HepG2 (cell line): Measurements from ENCODE around the gene ORC2. TPM values are rescaled to one million over a fixed set of nuclear protein-coding genes. Genes with fewer than 3 reads are reported as not detected.

Experiments used
- AGO2 ChIP-seq: fragments of 200-400 bp; formaldehyde crosslinking; optimal IDR thresholded peaks from 2 replicates; pipeline ENCODE3; 2017; ENCODE audit warnings: mild to moderate bottlenecking, low read depth, low read length, moderate library complexity
- CHD2 ChIP-seq: IDR thresholded peaks from 2 replicates; pipeline ENCODE4 v1.6.1; 2011; ENCODE audit warnings: low read depth, low read length, improper control_type of control experiment
- CSRNP1 ChIP-seq: sonication (generic); formaldehyde crosslinking; IDR thresholded peaks from 2 replicates; pipeline ENCODE4 v1.8.1; 2023; ENCODE audit warnings: mild to moderate bottlenecking, missing genetic modification reagents
- GMEB2 ChIP-seq: IDR thresholded peaks from 2 replicates; pipeline ENCODE4 v1.6.1; 2016; ENCODE audit warnings: missing biosample characterization, missing genetic modification reagents, low read depth
- KLF16 ChIP-seq, 2 experiments: sonication (generic) in 1 of 2; formaldehyde crosslinking in 1 of 2; IDR thresholded peaks; 2 replicates each; pipeline versions ENCODE4 v1.6.1 to v1.8.0; 2016 to 2023; ENCODE audit warnings: missing genetic modification reagents in 2 of 2, missing compliant biosample characterization in 1 of 2
- MTF2 ChIP-seq: sonication (generic); formaldehyde crosslinking; IDR thresholded peaks from 2 replicates; pipeline ENCODE4 v1.5.0; 2020; ENCODE audit warnings: missing genetic modification reagents, borderline replicate concordance
- NFATC3 ChIP-seq: sonication (generic); formaldehyde crosslinking; IDR thresholded peaks from 2 replicates; pipeline ENCODE4 v1.5.1; 2020; ENCODE audit warnings: mild to moderate bottlenecking, missing genetic modification reagents
- NFYB ChIP-seq: sonication (generic); formaldehyde crosslinking; IDR thresholded peaks from 2 replicates; pipeline ENCODE4 v1.4.0; 2020; ENCODE audit warnings: missing genetic modification reagents
- NR2C2 ChIP-seq: sonication (generic); formaldehyde crosslinking; IDR thresholded peaks from 2 replicates; pipeline ENCODE4 v1.4.0; 2020; ENCODE audit warnings: missing genetic modification reagents, mild to moderate bottlenecking, moderate library complexity, borderline replicate concordance
- PRDM4 ChIP-seq: sonication (generic); formaldehyde crosslinking; IDR thresholded peaks from 2 replicates; pipeline ENCODE4 v1.9.0; 2021; ENCODE audit warnings: missing genetic modification reagents, borderline replicate concordance
- RFX3 ChIP-seq: IDR thresholded peaks from 2 replicates; pipeline ENCODE4 v1.6.1; 2016; ENCODE audit warnings: missing biosample characterization, missing genetic modification reagents
- RFXAP ChIP-seq: sonication (generic); formaldehyde crosslinking; IDR thresholded peaks from 2 replicates; pipeline ENCODE4 v1.4.0; 2020; ENCODE audit warnings: missing genetic modification reagents, borderline replicate concordance
- RORA ChIP-seq: sonication (generic); formaldehyde crosslinking; IDR thresholded peaks from 2 replicates; pipeline ENCODE4 v1.5.0; 2020; ENCODE audit warnings: mild to moderate bottlenecking, missing genetic modification reagents, moderate library complexity
- SALL1 ChIP-seq: sonication (generic); formaldehyde crosslinking; IDR thresholded peaks from 2 replicates; pipeline ENCODE4 v1.8.0; 2022; ENCODE audit warnings: mild to moderate bottlenecking, missing genetic modification reagents
- SNAI1 ChIP-seq: sonication (generic); formaldehyde crosslinking; IDR thresholded peaks from 2 replicates; pipeline ENCODE4 v1.5.0; 2020; ENCODE audit warnings: mild to moderate bottlenecking, missing genetic modification reagents, borderline replicate concordance
- SOX5 ChIP-seq: IDR thresholded peaks from 2 replicates; pipeline ENCODE4 v1.6.1; 2016; ENCODE audit warnings: borderline replicate concordance
- SP140L ChIP-seq: sonication (generic); formaldehyde crosslinking; IDR thresholded peaks from 2 replicates; pipeline ENCODE4 v1.4.0; 2020; ENCODE audit warnings: missing genetic modification reagents, borderline replicate concordance
- ZMYM3 ChIP-seq: sonication (generic); formaldehyde crosslinking; IDR thresholded peaks from 2 replicates; pipeline ENCODE4 v1.5.1; 2020; ENCODE audit warnings: mild to moderate bottlenecking, missing genetic modification reagents
- ZNF12 ChIP-seq: sonication (generic); formaldehyde crosslinking; IDR thresholded peaks from 2 replicates; pipeline ENCODE4 v1.5.0; 2020; ENCODE audit warnings: missing genetic modification reagents
- ZNF230 ChIP-seq: sonication (generic); formaldehyde crosslinking; IDR thresholded peaks from 2 replicates; pipeline ENCODE4 v1.4.0; 2020; ENCODE audit warnings: mild to moderate bottlenecking, missing genetic modification reagents
- ZNF44 ChIP-seq: sonication (generic); formaldehyde crosslinking; IDR thresholded peaks from 2 replicates; pipeline ENCODE4 v1.5.1; 2020; ENCODE audit warnings: mild to moderate bottlenecking, missing genetic modification reagents
- ZNF747 ChIP-seq: sonication (generic); formaldehyde crosslinking; IDR thresholded peaks from 2 replicates; pipeline ENCODE4 v1.8.1; 2023; ENCODE audit warnings: missing genetic modification reagents, mild to moderate bottlenecking, borderline replicate concordance
- ZNF772 ChIP-seq: sonication (generic); formaldehyde crosslinking; IDR thresholded peaks from 2 replicates; pipeline ENCODE4 v1.5.0; 2020; ENCODE audit warnings: mild to moderate bottlenecking, missing genetic modification reagents
- ZNF83 ChIP-seq: sonication (generic); formaldehyde crosslinking; IDR thresholded peaks from 2 replicates; pipeline ENCODE4 v1.4.0; 2020; ENCODE audit warnings: missing genetic modification reagents, mild to moderate bottlenecking, borderline replicate concordance
- ZSCAN22 ChIP-seq: sonication (generic); formaldehyde crosslinking; IDR thresholded peaks from 2 replicates; pipeline ENCODE4 v1.4.0; 2020; ENCODE audit warnings: mild to moderate bottlenecking, missing genetic modification reagents
- ZSCAN31 ChIP-seq: sonication (generic); formaldehyde crosslinking; IDR thresholded peaks from 2 replicates; pipeline ENCODE4 v1.5.0; 2020; ENCODE audit warnings: low read depth, mild to moderate bottlenecking, missing genetic modification reagents
- polyA plus RNA-seq, 8 experiments: library from polyadenylated mRNA; depleted of rRNA in 3 of 8; stranded (reverse) in 7 of 8; unstranded in 1 of 8; fragments of >200 nt; fragmentation: Illumina TruSeq in 4 of 8; extraction: Trizol in 4 of 8; gene quantifications; 2 replicates each; pipeline versions ENCODE4 v1.2.1 to v1.2.3, GENCODE V29; 2011 to 2016; ENCODE audit warnings: low read depth in 4 of 8, missing spikeins in 1 of 8, mixed read lengths in 1 of 8; ENCODE audit not compliant: insufficient read depth in 1 of 8
- total RNA-seq, 5 experiments: library from RNA; depleted of rRNA; stranded (reverse); fragments of >200 nt; fragmentation: Illumina TruSeq; extraction: Trizol; gene quantifications; 2 replicates each; pipeline ENCODE4 v1.2.3, GENCODE V29; 2016; ENCODE audit warnings: low read depth in 1 of 5

ORC2 gene
- total and polyA plus RNA-seq, 2 of the 13 experiments (the other 11 are each of a cell fraction or from before 2014, with no cell fraction given) = 19.3 to 73.5 TPM

GRCh38 chr2:201008296-201008829 lies 44.9 kb upstream of the ORC2 start (continued):
- 0 out of 4 replicates have a peak, but pooled peaks of 1 of the 2 experiments have one; percentile 39 for TF ChIP-seq KLF16 (CRISPR knock-in tag; IDR thresholded peaks at IDR 0.05)
- TF ChIP-seq ZNF772 (CRISPR knock-in tag) = 0 out of 2 replicates have a peak, but pooled peaks have one; percentile 71
- peak; percentile 100 for TF ChIP-seq SOX5 (CRISPR knock-in tag)
- TF ChIP-seq ZNF44 = no peak; the same call in 1 of the 2 replicates
- no peak for TF ChIP-seq NFYB (CRISPR knock-in tag)
- no peak for TF ChIP-seq ZNF83 (CRISPR knock-in tag)
- no peak for TF ChIP-seq ZNF747 (CRISPR knock-in tag)
- TF ChIP-seq ZMYM3 (CRISPR knock-in tag) = peak; percentile 92
- TF ChIP-seq CHD2 = no peak
- no peak for TF ChIP-seq CSRNP1 (CRISPR knock-in tag)
- no peak for TF ChIP-seq PRDM4
- TF ChIP-seq SP140L (CRISPR knock-in tag) = no peak
- no peak; the same call in 1 of the 2 replicates for TF ChIP-seq ZNF12 (CRISPR knock-in tag)
- TF ChIP-seq RORA (CRISPR knock-in tag) = no peak
- no peak for TF ChIP-seq GMEB2 (CRISPR knock-in tag)
- no peak for TF ChIP-seq RFXAP (CRISPR knock-in tag)
- no peak for TF ChIP-seq NFATC3 (CRISPR knock-in tag)
- TF ChIP-seq SALL1 (CRISPR knock-in tag) = peak; percentile 78; the same call in 1 of the 2 replicates
- TF ChIP-seq AGO2 = no peak
- peak; percentile 23; the same call in 1 of the 2 replicates for TF ChIP-seq ZSCAN22 (CRISPR knock-in tag)
- TF ChIP-seq ZNF230 (CRISPR knock-in tag) = no peak
- TF ChIP-seq RFX3 (CRISPR knock-in tag) = no peak
- peak; percentile 26; the same call in 1 of the 2 replicates for TF ChIP-seq NR2C2 (CRISPR knock-in tag)
- no peak for TF ChIP-seq MTF2
- no peak for TF ChIP-seq SNAI1 (CRISPR knock-in tag)
- peak; percentile 57; the same call in 1 of the 2 replicates for TF ChIP-seq ZSCAN31
